SH-SY5Y (cell line): Measurements from ENCODE around the gene KRT26.

Experiments used
- GATA2 ChIP-seq: IDR thresholded peaks from 2 replicates; pipeline ENCODE4 v1.6.1; 2011; ENCODE audit warnings: mild to moderate bottlenecking, low read depth, low read length
- GATA3 ChIP-seq: IDR thresholded peaks from 2 replicates; pipeline ENCODE4 v1.6.1; 2011; ENCODE audit warnings: low read depth, mild to moderate bottlenecking, low read length, moderate library complexity

- no peak for TF ChIP-seq GATA2
- TF ChIP-seq GATA3: no peak
Measured at GRCh38 chr17:40763752-40764151, 8.2 kb downstream of the KRT26 start.
